ENCODE data around the gene SCGB2B2. TPM values are rescaled to one million over a fixed set of nuclear protein-coding genes. Genes with fewer than 3 reads are reported as not detected.
"Not testable (repeated sequence)": the region's sequence is repeated elsewhere in the genome, so short reads cannot be mapped to it uniquely, and the experiment has no call there.

SCGB2B2 gene
- 0.29 TPM for polyA plus RNA-seq (ENCODE audit: insufficient read length)

- DNase-seq (ENCODE audit: low read depth): peak; percentile 57
Measured at GRCh38 chr19:34676697-34677385, at the start of gene SCGB2B2. Gene SCGB2B2, minus strand, starts transcription at chr19:34677159. Its CDS starts 82,596 bp downstream, at chr19:34594563.

- no peak for DNase-seq (ENCODE audit: low read depth)
Measured at GRCh38 chr19:34725400-34725799, 48.4 kb upstream of the SCGB2B2 start.

GRCh38 chr19:34722353-34722752, 45.4 kb upstream of the SCGB2B2 start:
- no peak for DNase-seq (ENCODE audit: low read depth)

GRCh38 chr19:34715357-34715756, 38.4 kb upstream of the SCGB2B2 start:
- DNase-seq (ENCODE audit: low read depth): no peak

GRCh38 chr19:34713262-34713637, 36.3 kb upstream of the SCGB2B2 start:
- DNase-seq (ENCODE audit: low read depth): no peak

GRCh38 chr19:34712395-34713261, 35.7 kb upstream of the SCGB2B2 start:
- peak; percentile 17 for DNase-seq (ENCODE audit: low read depth)

GRCh38 chr19:34711890-34712289, 34.9 kb upstream of the SCGB2B2 start:
- no peak for DNase-seq (ENCODE audit: low read depth)

GRCh38 chr19:34707661-34708060, 30.7 kb upstream of the SCGB2B2 start:
- DNase-seq (ENCODE audit: low read depth): no peak

- no peak for DNase-seq (ENCODE audit: low read depth)
Measured at GRCh38 chr19:34692549-34692948, 15.6 kb upstream of the SCGB2B2 start.

GRCh38 chr19:34690372-34690771, 13.4 kb upstream of the SCGB2B2 start:
- no peak for DNase-seq (ENCODE audit: low read depth)

GRCh38 chr19:34688592-34688991, 11.6 kb upstream of the SCGB2B2 start:
- no peak for DNase-seq (ENCODE audit: low read depth)

GRCh38 chr19:34687348-34687747, 10.4 kb upstream of the SCGB2B2 start:
- DNase-seq (ENCODE audit: low read depth): no peak

GRCh38 chr19:34686455-34686854, 9.5 kb upstream of the SCGB2B2 start:
- DNase-seq (ENCODE audit: low read depth): no peak

GRCh38 chr19:34685266-34685665, 8.3 kb upstream of the SCGB2B2 start:
- DNase-seq (ENCODE audit: low read depth): not testable (repeated sequence)

GRCh38 chr19:34681478-34681877, 4.5 kb upstream of the SCGB2B2 start:
- no peak for DNase-seq (ENCODE audit: low read depth)

GRCh38 chr19:34678421-34678820, 1.5 kb upstream of the SCGB2B2 start:
- DNase-seq (ENCODE audit: low read depth): no peak

- no peak for DNase-seq (ENCODE audit: low read depth)
Measured at GRCh38 chr19:34678085-34678412, 1.1 kb upstream of the SCGB2B2 start.

GRCh38 chr19:34677386-34678084, 576 bp upstream of the SCGB2B2 start, which contains the start of gene ZNF302:
Gene ZNF302, plus strand, starts transcription at chr19:34677678. Its CDS starts 1,127 bp downstream, at chr19:34678805.
- DNase-seq (ENCODE audit: low read depth): peak; percentile 95

- DNase-seq (ENCODE audit: low read depth): no peak
Measured at GRCh38 chr19:34675919-34676318, 1.0 kb downstream of the SCGB2B2 start.

GRCh38 chr19:34675250-34675649, 1.7 kb downstream of the SCGB2B2 start:
- DNase-seq (ENCODE audit: low read depth): no peak

GRCh38 chr19:34673590-34673989, 3.4 kb downstream of the SCGB2B2 start:
- no peak for DNase-seq (ENCODE audit: low read depth)

GRCh38 chr19:34671972-34672371, 5.0 kb downstream of the SCGB2B2 start:
- DNase-seq (ENCODE audit: low read depth): no peak
